HG03064 (cell line): ENCODE results near the gene RASSF5.

ENCODE experiments used
- ATAC-seq: cut with Tn5 transposase; IDR thresholded peaks from one replicate; pipeline ENCODE4 v1.9.1; 2021; ENCODE audit warnings: low read depth; ENCODE audit not compliant: unreplicated experiment

Gene RASSF5

GRCh38 chr1:206512058-206512850 lies 4.9 kb downstream of the RASSF5 start:
- no peak for ATAC-seq

- ATAC-seq, result no peak
Measured at GRCh38 chr1:206512851-206513180, 5.5 kb downstream of the RASSF5 start.

- ATAC-seq, result no peak
Measured at GRCh38 chr1:206513312-206514111, 6.2 kb downstream of the RASSF5 start.

- ATAC-seq, result no peak
Measured at GRCh38 chr1:206514813-206515387, 7.6 kb downstream of the RASSF5 start.

GRCh38 chr1:206516728-206516990 lies 9.3 kb downstream of the RASSF5 start:
- ATAC-seq, result no peak

GRCh38 chr1:206517784-206518183 lies 10.5 kb downstream of the RASSF5 start:
- no peak for ATAC-seq

- no peak for ATAC-seq
Measured at GRCh38 chr1:206518206-206518605, 10.9 kb downstream of the RASSF5 start.

GRCh38 chr1:206518743-206519142 lies 11.4 kb downstream of the RASSF5 start:
- no peak for ATAC-seq

- ATAC-seq, result no peak
Measured at GRCh38 chr1:206521127-206521526, 13.8 kb downstream of the RASSF5 start.

- no peak for ATAC-seq
Measured at GRCh38 chr1:206521694-206522402, 14.5 kb downstream of the RASSF5 start.

- ATAC-seq, result no peak
Measured at GRCh38 chr1:206524739-206525364, 17.5 kb downstream of the RASSF5 start.

GRCh38 chr1:206526064-206526911 lies 19.0 kb downstream of the RASSF5 start:
- no peak for ATAC-seq

GRCh38 chr1:206529425-206529824 lies 22.1 kb downstream of the RASSF5 start:
- ATAC-seq, result no peak

GRCh38 chr1:206532368-206532767 lies 25.0 kb downstream of the RASSF5 start:
- ATAC-seq, result no peak

GRCh38 chr1:206534552-206534951 lies 27.2 kb downstream of the RASSF5 start:
- no peak for ATAC-seq

- no peak for ATAC-seq
Measured at GRCh38 chr1:206535853-206536188, 28.5 kb downstream of the RASSF5 start.

GRCh38 chr1:206537141-206537540 lies 29.8 kb downstream of the RASSF5 start:
- ATAC-seq, result no peak

GRCh38 chr1:206538086-206538770 lies 30.9 kb downstream of the RASSF5 start:
- ATAC-seq, result no peak

- no peak for ATAC-seq
Measured at GRCh38 chr1:206538901-206539640, 31.7 kb downstream of the RASSF5 start.
